GM19099 (cell line): ENCODE measurements around the gene AMZ1.

ENCODE experiments used
- POLR2A ChIP-seq: IDR thresholded peaks from 3 replicates; pipeline ENCODE4 v1.6.1; 2011; ENCODE audit warnings: low read depth; ENCODE audit not compliant: insufficient read length; ENCODE audit errors: extremely low read depth

AMZ1 gene

GRCh38 chr7:2725178-2726105 is 37.4 kb downstream of the AMZ1 start:
- TF ChIP-seq POLR2A: no peak

GRCh38 chr7:2726316-2727018 is 38.5 kb downstream of the AMZ1 start:
- no peak for TF ChIP-seq POLR2A

GRCh38 chr7:2728316-2729030 is 40.5 kb downstream of the AMZ1 start:
- TF ChIP-seq POLR2A: no peak

- no peak for TF ChIP-seq POLR2A
Measured at GRCh38 chr7:2729031-2729892, 41.3 kb downstream of the AMZ1 start.

GRCh38 chr7:2729893-2730716 is 42.1 kb downstream of the AMZ1 start:
- TF ChIP-seq POLR2A: no peak

GRCh38 chr7:2730846-2731770 is 43.1 kb downstream of the AMZ1 start:
- no peak for TF ChIP-seq POLR2A

GRCh38 chr7:2732388-2732787 is 44.4 kb downstream of the AMZ1 start:
- TF ChIP-seq POLR2A: no peak

GRCh38 chr7:2732959-2733584 is 45.1 kb downstream of the AMZ1 start:
- TF ChIP-seq POLR2A: no peak

- no peak for TF ChIP-seq POLR2A
Measured at GRCh38 chr7:2734084-2734686, 46.2 kb downstream of the AMZ1 start.

GRCh38 chr7:2734751-2735571 is 47.0 kb downstream of the AMZ1 start:
- no peak for TF ChIP-seq POLR2A

- no peak for TF ChIP-seq POLR2A
Measured at GRCh38 chr7:2735744-2736143, 47.7 kb downstream of the AMZ1 start.
